Measurements from ENCODE around the gene KCNT1.

The KCNT1 gene

GRCh38 chr9:135825435-135826187, 123.6 kb downstream of the KCNT1 start:
- Histone ChIP-seq H3K36me3 (ENCODE audit: control insufficient read depth in 1 of 2, insufficient read depth in 2 of 2, low read length in 2 of 2) (peaks cover 27 to 41% of the 10 kb centered on the region in 2 donors), H3K9me3 (ENCODE audit: control insufficient read depth in 1 of 2, low read length in 2 of 2) (peaks cover 3 to 9% of the 10 kb centered on the region in 2 donors), H3K4me3 (ENCODE audit: low read depth in 1 of 2, low read length in 2 of 2) (no peak overlapping the region), H3K27ac (ENCODE audit: low read depth, low read length) (no peak overlapping the region), H3K9ac (ENCODE audit: low read depth in 1 of 2, low read length in 2 of 2) (no peak overlapping the region), H3K27me3 (ENCODE audit: control insufficient read depth in 1 of 2, insufficient read depth in 2 of 2, low read length in 2 of 2) (no peaks in the 10 kb centered on the region), H3K4me1 (ENCODE audit: control insufficient read depth in 1 of 2, insufficient read depth in 2 of 2, low read length in 2 of 2) (no peaks in the 10 kb centered on the region)

- Histone ChIP-seq H3K9ac (ENCODE audit: low read depth in 1 of 2, low read length in 2 of 2) (no peak overlapping the region), H3K4me3 (ENCODE audit: low read depth in 1 of 2, low read length in 2 of 2) (no peak overlapping the region), H3K4me1 (ENCODE audit: control insufficient read depth in 1 of 2, insufficient read depth in 2 of 2, low read length in 2 of 2) (no peaks in the 10 kb centered on the region), H3K36me3 (ENCODE audit: control insufficient read depth in 1 of 2, insufficient read depth in 2 of 2, low read length in 2 of 2) (peaks cover 24 to 35% of the 10 kb centered on the region in 2 donors), H3K27me3 (ENCODE audit: control insufficient read depth in 1 of 2, insufficient read depth in 2 of 2, low read length in 2 of 2) (no peaks in the 10 kb centered on the region), H3K27ac (ENCODE audit: low read depth, low read length) (no peak overlapping the region), H3K9me3 (ENCODE audit: control insufficient read depth in 1 of 2, low read length in 2 of 2) (peaks cover 3 to 9% of the 10 kb centered on the region in 2 donors)
Measured at GRCh38 chr9:135826188-135826545, 124.2 kb downstream of the KCNT1 start.

- H3K4me3 ChIP-seq (ENCODE audit: low read depth in 1 of 2, low read length in 2 of 2): no peak overlapping the region
- no peak overlapping the region for H3K9ac ChIP-seq (ENCODE audit: low read depth in 1 of 2, low read length in 2 of 2)
- no peaks in the 10 kb centered on the region for H3K27me3 ChIP-seq (ENCODE audit: control insufficient read depth in 1 of 2, insufficient read depth in 2 of 2, low read length in 2 of 2)
- peaks cover 17 to 24% of the 10 kb centered on the region in 2 donors for H3K36me3 ChIP-seq (ENCODE audit: control insufficient read depth in 1 of 2, insufficient read depth in 2 of 2, low read length in 2 of 2)
- peaks cover 3 to 9% of the 10 kb centered on the region in 2 donors for H3K9me3 ChIP-seq (ENCODE audit: control insufficient read depth in 1 of 2, low read length in 2 of 2)
- no peaks in the 10 kb centered on the region for H3K4me1 ChIP-seq (ENCODE audit: control insufficient read depth in 1 of 2, insufficient read depth in 2 of 2, low read length in 2 of 2)
- no peak overlapping the region for H3K27ac ChIP-seq (ENCODE audit: low read depth, low read length)
Measured at GRCh38 chr9:135827301-135827700, 125.3 kb downstream of the KCNT1 start.

GRCh38 chr9:135827866-135828580, 126.0 kb downstream of the KCNT1 start:
- Histone ChIP-seq H3K4me3 (ENCODE audit: low read depth in 1 of 2, low read length in 2 of 2) (no peak overlapping the region), H3K4me1 (ENCODE audit: control insufficient read depth in 1 of 2, insufficient read depth in 2 of 2, low read length in 2 of 2) (no peaks in the 10 kb centered on the region), H3K27ac (ENCODE audit: low read depth, low read length) (no peak overlapping the region), H3K9ac (ENCODE audit: low read depth in 1 of 2, low read length in 2 of 2) (no peak overlapping the region), H3K9me3 (ENCODE audit: control insufficient read depth in 1 of 2, low read length in 2 of 2) (peaks cover 3 to 9% of the 10 kb centered on the region in 2 donors), H3K36me3 (ENCODE audit: control insufficient read depth in 1 of 2, insufficient read depth in 2 of 2, low read length in 2 of 2) (peaks cover 10 to 17% of the 10 kb centered on the region in 2 donors), H3K27me3 (ENCODE audit: control insufficient read depth in 1 of 2, insufficient read depth in 2 of 2, low read length in 2 of 2) (no peaks in the 10 kb centered on the region)

- Histone ChIP-seq H3K27me3 (ENCODE audit: control insufficient read depth in 1 of 2, insufficient read depth in 2 of 2, low read length in 2 of 2) (no peaks in the 10 kb centered on the region), H3K9me3 (ENCODE audit: control insufficient read depth in 1 of 2, low read length in 2 of 2) (peaks cover 3 to 9% of the 10 kb centered on the region in 2 donors), H3K9ac (ENCODE audit: low read depth in 1 of 2, low read length in 2 of 2) (no peak overlapping the region), H3K27ac (ENCODE audit: low read depth, low read length) (no peak overlapping the region), H3K4me1 (ENCODE audit: control insufficient read depth in 1 of 2, insufficient read depth in 2 of 2, low read length in 2 of 2) (no peaks in the 10 kb centered on the region), H3K4me3 (ENCODE audit: low read depth in 1 of 2, low read length in 2 of 2) (no peak overlapping the region), H3K36me3 (ENCODE audit: control insufficient read depth in 1 of 2, insufficient read depth in 2 of 2, low read length in 2 of 2) (peaks cover 7 to 11% of the 10 kb centered on the region in 2 donors)
Measured at GRCh38 chr9:135828656-135829055, 126.7 kb downstream of the KCNT1 start.

- Histone ChIP-seq H3K27ac (ENCODE audit: low read depth, low read length) (no peak overlapping the region), H3K36me3 (ENCODE audit: control insufficient read depth in 1 of 2, insufficient read depth in 2 of 2, low read length in 2 of 2) (peaks cover 3 to 6% of the 10 kb centered on the region in 2 donors), H3K27me3 (ENCODE audit: control insufficient read depth in 1 of 2, insufficient read depth in 2 of 2, low read length in 2 of 2) (no peaks in the 10 kb centered on the region)
Measured at GRCh38 chr9:135830496-135830895, 128.5 kb downstream of the KCNT1 start.

GRCh38 chr9:135833864-135834263, 131.9 kb downstream of the KCNT1 start:
- H3K9me3 ChIP-seq (ENCODE audit: control insufficient read depth in 1 of 2, low read length in 2 of 2): peaks cover 0 to 2% of the 10 kb centered on the region in 2 donors
- peaks cover 0 to 2% of the 10 kb centered on the region in 2 donors for H3K36me3 ChIP-seq (ENCODE audit: control insufficient read depth in 1 of 2, insufficient read depth in 2 of 2, low read length in 2 of 2)
- no peak overlapping the region for H3K9ac ChIP-seq (ENCODE audit: low read depth in 1 of 2, low read length in 2 of 2)
- H3K4me3 ChIP-seq (ENCODE audit: low read depth in 1 of 2, low read length in 2 of 2): no peak overlapping the region
- H3K27me3 ChIP-seq (ENCODE audit: control insufficient read depth in 1 of 2, insufficient read depth in 2 of 2, low read length in 2 of 2): no peaks in the 10 kb centered on the region
- no peak overlapping the region for H3K27ac ChIP-seq (ENCODE audit: low read depth, low read length)
- no peaks in the 10 kb centered on the region for H3K4me1 ChIP-seq (ENCODE audit: control insufficient read depth in 1 of 2, insufficient read depth in 2 of 2, low read length in 2 of 2)

More at GRCh38 chr9:135830496-135830895, 128.5 kb downstream of the KCNT1 start:
- no peak overlapping the region for H3K4me3 ChIP-seq (ENCODE audit: low read depth in 1 of 2, low read length in 2 of 2)
- H3K9ac ChIP-seq (ENCODE audit: low read depth in 1 of 2, low read length in 2 of 2): no peak overlapping the region
- peaks cover 3 to 9% of the 10 kb centered on the region in 2 donors for H3K9me3 ChIP-seq (ENCODE audit: control insufficient read depth in 1 of 2, low read length in 2 of 2)
- H3K4me1 ChIP-seq (ENCODE audit: control insufficient read depth in 1 of 2, insufficient read depth in 2 of 2, low read length in 2 of 2): no peaks in the 10 kb centered on the region

- Histone ChIP-seq H3K4me1 (ENCODE audit: control insufficient read depth in 1 of 2, insufficient read depth in 2 of 2, low read length in 2 of 2) (no peaks in the 10 kb centered on the region), H3K4me3 (ENCODE audit: low read depth in 1 of 2, low read length in 2 of 2) (no peak overlapping the region), H3K36me3 (ENCODE audit: control insufficient read depth in 1 of 2, insufficient read depth in 2 of 2, low read length in 2 of 2) (no peaks in the 10 kb centered on the region), H3K9me3 (ENCODE audit: control insufficient read depth in 1 of 2, low read length in 2 of 2) (no peaks in the 10 kb centered on the region), H3K27me3 (ENCODE audit: control insufficient read depth in 1 of 2, insufficient read depth in 2 of 2, low read length in 2 of 2) (no peaks in the 10 kb centered on the region), H3K27ac (ENCODE audit: low read depth, low read length) (no peak overlapping the region), H3K9ac (ENCODE audit: low read depth in 1 of 2, low read length in 2 of 2) (no peak overlapping the region)
Measured at GRCh38 chr9:135835131-135835530, 133.1 kb downstream of the KCNT1 start.

GRCh38 chr9:135839516-135839915, 137.5 kb downstream of the KCNT1 start:
- no peaks in the 10 kb centered on the region for H3K4me1 ChIP-seq (ENCODE audit: control insufficient read depth in 1 of 2, insufficient read depth in 2 of 2, low read length in 2 of 2)
- H3K9me3 ChIP-seq (ENCODE audit: control insufficient read depth in 1 of 2, low read length in 2 of 2): no peaks in the 10 kb centered on the region
- no peaks in the 10 kb centered on the region for H3K27me3 ChIP-seq (ENCODE audit: control insufficient read depth in 1 of 2, insufficient read depth in 2 of 2, low read length in 2 of 2)
- H3K27ac ChIP-seq (ENCODE audit: low read depth, low read length): no peak overlapping the region
- no peak overlapping the region for H3K9ac ChIP-seq (ENCODE audit: low read depth in 1 of 2, low read length in 2 of 2)
- no peaks in the 10 kb centered on the region for H3K36me3 ChIP-seq (ENCODE audit: control insufficient read depth in 1 of 2, insufficient read depth in 2 of 2, low read length in 2 of 2)
- no peak overlapping the region for H3K4me3 ChIP-seq (ENCODE audit: low read depth in 1 of 2, low read length in 2 of 2)

- H3K4me1 ChIP-seq (ENCODE audit: control insufficient read depth in 1 of 2, insufficient read depth in 2 of 2, low read length in 2 of 2): no peaks in the 10 kb centered on the region
- H3K4me3 ChIP-seq (ENCODE audit: low read depth in 1 of 2, low read length in 2 of 2): no peak overlapping the region
- H3K27me3 ChIP-seq (ENCODE audit: control insufficient read depth in 1 of 2, insufficient read depth in 2 of 2, low read length in 2 of 2): no peaks in the 10 kb centered on the region
- no peaks in the 10 kb centered on the region for H3K36me3 ChIP-seq (ENCODE audit: control insufficient read depth in 1 of 2, insufficient read depth in 2 of 2, low read length in 2 of 2)
- H3K27ac ChIP-seq (ENCODE audit: low read depth, low read length): no peak overlapping the region
- H3K9me3 ChIP-seq (ENCODE audit: control insufficient read depth in 1 of 2, low read length in 2 of 2): no peaks in the 10 kb centered on the region
- no peak overlapping the region for H3K9ac ChIP-seq (ENCODE audit: low read depth in 1 of 2, low read length in 2 of 2)
Measured at GRCh38 chr9:135840107-135840506, 138.1 kb downstream of the KCNT1 start.

Data from duodenal mucosa (tissue), 2 donors.